H1 (cell line): Measurements from ENCODE around the gene SIX1. TPM values are rescaled to one million over a fixed set of nuclear protein-coding genes. Genes with fewer than 3 reads are reported as not detected.

Experiments
- CTCF ChIA-PET: fragments of 300-600 bp; sonication (Branson Sonifier 250); formaldehyde crosslinking; loops from one replicate; lab custom pipeline; 2021; ENCODE audit not compliant: partially characterized antibody; lab: Charles Lee
- POLR2A ChIA-PET: fragments of 300-600 bp; sonication (Branson Sonifier 250); formaldehyde crosslinking; loops from one replicate; lab custom pipeline; 2021; ENCODE audit warnings: inconsistent platforms; ENCODE audit not compliant: partially characterized antibody; lab: Charles Lee
- DNase-seq, 2 experiments: peaks; one replicate each; pipeline versions ENCODE4 v3.0.0 to v3.0.0-alpha.2; 2010 to 2022; ENCODE audit warnings: low spot score in 2 of 2, low read depth in 1 of 2, mixed read lengths in 1 of 2
- FAIRE-seq: peaks from 2 replicates; lab custom pipeline; 2011; peaks lifted over from hg19 to GRCh38; lab: Jason Lieb, UNC
- H2AFZ ChIP-seq: 2 replicates; pipeline ENCODE4 v1.8.1; 2012; ENCODE audit warnings: low read length, inconsistent platforms
- H2AK5ac ChIP-seq: 2 replicates; pipeline ENCODE4 v1.6.1; 2013; ENCODE audit warnings: low read depth, low read length
- H2BK120ac ChIP-seq: replicated peaks from 2 replicates; pipeline ENCODE3; 2013; ENCODE audit warnings: low read depth, low read length, inconsistent platforms
- H2BK12ac ChIP-seq: 2 replicates; pipeline ENCODE4 v1.6.1; 2013; ENCODE audit warnings: low read depth, low read length
- H2BK15ac ChIP-seq: 2 replicates; pipeline ENCODE4 v1.6.1; 2013; ENCODE audit warnings: low read length
- H2BK20ac ChIP-seq: 2 replicates; pipeline ENCODE4 v1.6.1; 2013; ENCODE audit warnings: low read length
- H2BK5ac ChIP-seq: 2 replicates; pipeline ENCODE4 v1.6.1; 2013; ENCODE audit warnings: low read depth, low read length
- H3K14ac ChIP-seq: 2 replicates; pipeline ENCODE4 v1.6.1; 2013; ENCODE audit warnings: inconsistent platforms; ENCODE audit not compliant: insufficient read length
- H3K18ac ChIP-seq: 2 replicates; pipeline ENCODE4 v1.6.1; 2013; ENCODE audit warnings: low read length; ENCODE audit errors: extremely low read depth
- H3K23ac ChIP-seq: 2 replicates; pipeline ENCODE4 v1.6.1; 2013; ENCODE audit warnings: inconsistent platforms; ENCODE audit not compliant: insufficient read length
- H3K23me2 ChIP-seq: 2 replicates; pipeline ENCODE4 v1.6.1; 2013; ENCODE audit warnings: low read depth, low read length
- H3K27ac ChIP-seq: 2 replicates; pipeline ENCODE4 v1.6.1; 2011; ENCODE audit warnings: low read depth, low read length, inconsistent platforms
- H3K27me3 ChIP-seq, 4 experiments: replicated peaks in 1 of 4; 1 replicate in 1 of 4; 2 replicates in 3 of 4; pipeline versions ENCODE4 v1.6.1 to v1.8.1; 2011 to 2013; ENCODE audit warnings: low read length in 3 of 4, mild to moderate bottlenecking in 3 of 4, inconsistent platforms in 2 of 4, mixed read lengths in 2 of 4, moderate library complexity in 1 of 4; ENCODE audit not compliant: control insufficient read depth in 3 of 4, insufficient read depth in 3 of 4; ENCODE audit errors: extremely low read depth in 1 of 4
- H3K36me3 ChIP-seq, 4 experiments: 2 replicates each; pipeline versions ENCODE4 v1.6.1 to v1.8.1; 2011 to 2013; ENCODE audit warnings: mild to moderate bottlenecking in 4 of 4, low read length in 3 of 4, moderate library complexity in 2 of 4, control low read depth in 1 of 4, inconsistent platforms in 1 of 4; ENCODE audit not compliant: insufficient read depth in 4 of 4, control insufficient read depth in 2 of 4
- H3K4ac ChIP-seq: replicated peaks from 2 replicates; pipeline ENCODE3; 2013; ENCODE audit warnings: low read length, low read depth, mixed read lengths, inconsistent platforms; ENCODE audit not compliant: insufficient read length
- H3K4me1 ChIP-seq, 4 experiments: replicated peaks in 1 of 4; 1 replicate in 1 of 4; 2 replicates in 3 of 4; pipeline versions ENCODE4 v1.6.1 to v1.8.1; 2011 to 2013; ENCODE audit warnings: low read length in 3 of 4, inconsistent platforms in 2 of 4, mixed read lengths in 1 of 4; ENCODE audit not compliant: insufficient read depth in 4 of 4, control insufficient read depth in 3 of 4
- H3K4me2 ChIP-seq, 2 experiments: 2 replicates each; pipeline versions ENCODE4 v1.6.1 to v1.8.1; 2011 to 2013; ENCODE audit warnings: low read depth in 2 of 2, low read length in 2 of 2, control low read depth in 1 of 2, inconsistent platforms in 1 of 2, mild to moderate bottlenecking in 1 of 2; ENCODE audit not compliant: insufficient read depth in 1 of 2
- H3K4me3 ChIP-seq, 4 experiments: fragments of 200-600, 300-600 bp in 1 of 4; sonication (generic), shearing (Covaris generic), sonication (Bioruptor Twin) in 1 of 4; 2 replicates each; pipeline versions ENCODE4 v1.5.1 to v1.8.1; 2011 to 2016; ENCODE audit warnings: low read length in 4 of 4, low read depth in 3 of 4, control low read depth in 2 of 4, inconsistent platforms in 2 of 4, mild to moderate bottlenecking in 2 of 4, mixed read lengths in 1 of 4, moderate library complexity in 1 of 4; ENCODE audit not compliant: insufficient read depth in 2 of 4; ENCODE audit errors: extremely low read depth in 1 of 4
- H3K56ac ChIP-seq: replicated peaks from 2 replicates; pipeline ENCODE3; 2013; ENCODE audit warnings: low read depth, mild to moderate bottlenecking, mixed read lengths, low read length, inconsistent platforms; ENCODE audit not compliant: insufficient read length
- H3K79me1 ChIP-seq: 2 replicates; pipeline ENCODE4 v1.6.1; 2013; ENCODE audit warnings: low read depth, low read length, control low read depth
- H3K79me2 ChIP-seq, 2 experiments: 2 replicates each; pipeline versions ENCODE4 v1.6.1 to v1.8.1; 2012 to 2013; ENCODE audit warnings: low read length in 2 of 2, mild to moderate bottlenecking in 2 of 2, inconsistent platforms in 1 of 2; ENCODE audit not compliant: insufficient read depth in 2 of 2, control insufficient read depth in 1 of 2
- H3K9ac ChIP-seq, 4 experiments: replicated peaks in 1 of 4; 1 replicate in 1 of 4; 2 replicates in 3 of 4; pipeline versions ENCODE4 v1.6.1 to v1.8.1; 2011 to 2013; ENCODE audit warnings: low read depth in 3 of 4, low read length in 3 of 4, control low read depth in 2 of 4, mild to moderate bottlenecking in 2 of 4, moderate library complexity in 2 of 4, inconsistent platforms in 1 of 4; ENCODE audit errors: extremely low read depth in 1 of 4
- H3K9me3 ChIP-seq, 2 experiments: 2 replicates each; pipeline versions ENCODE4 v1.6.1 to v1.8.1; 2012 to 2013; ENCODE audit warnings: mild to moderate bottlenecking in 2 of 2, moderate library complexity in 2 of 2, control low read depth in 1 of 2, inconsistent platforms in 1 of 2, low read depth in 1 of 2, low read length in 1 of 2, mixed read lengths in 1 of 2; ENCODE audit not compliant: insufficient read depth in 2 of 2
- H4K20me1 ChIP-seq, 2 experiments: replicated peaks in 1 of 2; 2 replicates each; pipeline versions ENCODE3 to v1.8.1; 2011 to 2013; ENCODE audit warnings: inconsistent platforms in 2 of 2, low read length in 2 of 2, mild to moderate bottlenecking in 1 of 2; ENCODE audit not compliant: insufficient read depth in 2 of 2, control insufficient read depth in 1 of 2
- H4K5ac ChIP-seq: 2 replicates; pipeline ENCODE4 v1.6.1; 2013; ENCODE audit warnings: low read length, low read depth, mixed read lengths, inconsistent platforms; ENCODE audit not compliant: insufficient read length
- H4K8ac ChIP-seq: 2 replicates; pipeline ENCODE4 v1.8.0; 2013; ENCODE audit warnings: mild to moderate bottlenecking, moderate library complexity, low read length, inconsistent platforms; ENCODE audit not compliant: insufficient read depth; ENCODE audit errors: extremely low read depth
- H4K91ac ChIP-seq: replicated peaks from 2 replicates; pipeline ENCODE3; 2013; ENCODE audit warnings: low read length, mixed read lengths, inconsistent platforms; ENCODE audit not compliant: insufficient read length
- EP300 ChIP-seq, 2 experiments: IDR thresholded peaks; 1 replicate in 1 of 2; 2 replicates in 1 of 2; pipeline ENCODE4 v1.6.1; 2011 to 2012; ENCODE audit warnings: low read depth in 2 of 2, low read length in 2 of 2, mild to moderate bottlenecking in 2 of 2, borderline replicate concordance in 1 of 2, inconsistent platforms in 1 of 2, moderate library complexity in 1 of 2
- HDAC6 ChIP-seq: IDR thresholded peaks from one replicate; pipeline ENCODE4 v1.7.1; 2012; ENCODE audit warnings: low read depth, mild to moderate bottlenecking, inconsistent platforms, low read length, moderate library complexity
- JUND ChIP-seq: IDR thresholded peaks from 2 replicates; pipeline ENCODE4 v1.6.1; 2011; ENCODE audit warnings: mild to moderate bottlenecking, improper control_type of control experiment, low read length
- KDM1A ChIP-seq: fragments of 200-600, 300-600 bp; sonication (generic); IDR thresholded peaks from 2 replicates; pipeline ENCODE4 v1.7.1; 2016; ENCODE audit warnings: mild to moderate bottlenecking, low read length, borderline replicate concordance
- POLR2A ChIP-seq, 2 experiments: IDR thresholded peaks; 1 replicate in 1 of 2; 2 replicates in 1 of 2; pipeline ENCODE4 v1.6.1; 2011; ENCODE audit warnings: low read depth in 2 of 2, low read length in 2 of 2, mild to moderate bottlenecking in 2 of 2; ENCODE audit errors: control extremely low read depth in 1 of 2
- SAP30 ChIP-seq: fragments of 300-600 bp; sonication (generic); IDR thresholded peaks from 2 replicates; pipeline ENCODE4 v1.7.1; 2012; ENCODE audit warnings: low read length, moderate library complexity, mild to moderate bottlenecking, inconsistent platforms; ENCODE audit not compliant: insufficient read depth, insufficient replicate concordance
- TBP ChIP-seq: IDR thresholded peaks from 2 replicates; pipeline ENCODE4 v1.6.1; 2011; ENCODE audit warnings: low read depth, low read length, improper control_type of control experiment
- ZNF274 ChIP-seq: IDR thresholded peaks from 2 replicates; pipeline ENCODE4 v1.7.0; 2012; ENCODE audit warnings: low read length, borderline replicate concordance; ENCODE audit errors: extremely low read depth
- WGBS, 2 experiments: shearing (Covaris generic) in 1 of 2; methylation state at CpG; one replicate each; pipeline versions ENCODE4 v1.1.6 to v1.1.7; 2013 to 2015; ENCODE audit warnings: low lambda C conversion rate in 2 of 2, mixed read lengths in 2 of 2, inconsistent platforms in 1 of 2, low coverage in 1 of 2, missing lambda C conversion rate in 1 of 2; ENCODE audit not compliant: insufficient replicate concordance in 2 of 2, insufficient coverage in 1 of 2, insufficient read length in 1 of 2; ENCODE audit errors: extremely low coverage in 1 of 2, missing lambda C conversion rate in 1 of 2; 5-methylcytosine and 5-hydroxymethylcytosine counted together
- polyA plus RNA-seq, 7 experiments: library from polyadenylated mRNA; depleted of rRNA in 3 of 7; stranded (reverse) in 5 of 7; unstranded in 2 of 7; fragments of >200 nt in 5 of 7; fragments of 200-250 nt in 2 of 7; gene quantifications; 1 replicate in 5 of 7; 2 replicates in 1 of 7; 4 replicates in 1 of 7; pipeline versions ENCODE4 v1.2.1 to v1.2.3, GENCODE V29; 2011 to 2013; ENCODE audit warnings: missing spikeins in 2 of 7, mixed read lengths in 2 of 7
- total RNA-seq: library from RNA; stranded (reverse); fragmentation: NEBNext Ultra II Directional; extraction: Animal tissue kit (Norgen Biotek cat#: 25700); gene quantifications from 2 replicates; pipeline ENCODE4 v1.2.1, GENCODE V29; 2021

SIX1 gene
- total and polyA plus RNA-seq, 2 of the 8 experiments (the other 6 are each of a cell fraction or from before 2014, with no cell fraction given): 0.03 to 0.69 TPM

DNA sequence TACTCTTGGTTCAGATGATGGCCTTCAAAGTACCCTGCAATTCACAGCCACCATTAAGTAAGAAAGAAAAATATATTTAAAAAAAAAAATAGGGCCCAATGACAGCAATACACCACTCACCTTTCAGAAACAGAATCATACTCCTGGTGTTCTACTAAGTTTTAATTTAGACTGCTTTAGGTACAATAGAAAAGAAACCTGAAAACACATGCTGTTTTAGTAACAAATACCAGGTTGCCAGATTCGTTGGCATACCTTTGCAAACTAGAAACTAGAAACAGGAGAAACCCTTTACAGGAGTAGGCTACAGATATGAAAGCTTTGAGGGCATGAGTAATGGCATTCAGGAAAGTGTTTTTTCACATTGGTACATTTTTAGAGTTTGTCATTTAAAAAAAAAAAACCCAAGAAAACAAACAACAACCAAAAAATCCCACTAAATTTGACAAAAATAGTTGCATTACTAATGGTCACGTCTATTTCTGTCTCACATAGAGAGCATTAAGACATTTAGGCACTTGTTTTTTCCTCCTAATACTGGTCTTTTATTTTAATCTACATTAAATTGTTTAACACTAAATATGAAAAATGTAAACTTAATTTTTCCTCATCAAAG is 4.0 kb downstream of the SIX1 start:
- H3K4me2 ChIP-seq: no peak overlapping the region
- CTCF ChIA-PET: interaction anchor here (0.5 to 5.9 kb wide), 3 partner anchors 8 to 379 kb away, joined by 3 to 34 read pairs (median 3); partner anchors contain the start of gene SIX6
- 9% methylated on average over 2 of the region's 2 CpGs; no CpG with 5 or more reads in 1 of the 2 experiments for WGBS, 2 experiments

More for the DNA sequence above, 4.0 kb downstream of the SIX1 start:
- Histone ChIP-seq H3K23me2 (peaks cover 17% of the 10 kb centered on the region), H2BK20ac (no peak overlapping the region), H4K8ac (no peak overlapping the region), H3K4ac (no peak overlapping the region), H3K36me3 (peaks cover 0 to 2% (median 0%) of the 10 kb centered on the region in 4 experiments; a peak in 1 of 8 replicates), H3K9me3 (no peaks in the 10 kb centered on the region), H2AFZ (no peak overlapping the region), H3K27me3 (peaks cover 71 to 98% (median 86%) of the 10 kb centered on the region in 4 experiments), H2BK5ac (no peak overlapping the region), H4K5ac (no peak overlapping the region), H3K56ac (no peak overlapping the region), H3K4me1 (peaks cover 22 to 57% (median 33%) of the 10 kb centered on the region in 4 experiments), H2BK15ac (no peak overlapping the region), H3K79me2 (no peaks in the 10 kb centered on the region), H3K14ac (no peak overlapping the region), H4K20me1 (peaks cover 5 to 16% of the 10 kb centered on the region in 2 experiments), H3K18ac (no peak overlapping the region), H2BK12ac (no peak overlapping the region), H3K4me3 (no peak overlapping the region), H4K91ac (no peak overlapping the region), H2BK120ac (no peak overlapping the region), H3K9ac (no peak overlapping the region), H3K79me1 (no peaks in the 10 kb centered on the region), H3K27ac (no peak overlapping the region), H2AK5ac (no peak overlapping the region), H3K23ac (no peak overlapping the region)
- TF ChIP-seq ZNF274 (no peak), SAP30 (no peak), TBP (no peak), HDAC6 (no peak), JUND (no peak), KDM1A (no peak), POLR2A (IDR thresholded peaks at IDR 0.05; ENCODE audit: control extremely low read depth in 1 of 2, low read depth in 2 of 2, low read length in 2 of 2) (no peak), EP300 (IDR thresholded peaks at IDR 0.05; ENCODE audit: borderline replicate concordance in 1 of 2, low read depth in 2 of 2, low read length in 2 of 2) (no peak)
- no peak for DNase-seq
- FAIRE-seq: no peak
- POLR2A ChIA-PET: interaction anchor here (1.1 to 6.5 kb wide), 2 partner anchors 10 to 12 kb away, joined by 4 to 55 read pairs; no protein-coding TSS in a partner anchor
